ENCODE results near the gene TFAP2C.
"Not testable (repeated sequence)": the region's sequence is repeated elsewhere in the genome, so short reads cannot be mapped to it uniquely, and the experiment has no call there.

The TFAP2C gene

GRCh38 chr20:56617489-56617888 lies 11.6 kb upstream of the TFAP2C start:
- DNase-seq: no peak

GRCh38 chr20:56621730-56622129 lies 7.4 kb upstream of the TFAP2C start:
- no peak for DNase-seq

DNA sequence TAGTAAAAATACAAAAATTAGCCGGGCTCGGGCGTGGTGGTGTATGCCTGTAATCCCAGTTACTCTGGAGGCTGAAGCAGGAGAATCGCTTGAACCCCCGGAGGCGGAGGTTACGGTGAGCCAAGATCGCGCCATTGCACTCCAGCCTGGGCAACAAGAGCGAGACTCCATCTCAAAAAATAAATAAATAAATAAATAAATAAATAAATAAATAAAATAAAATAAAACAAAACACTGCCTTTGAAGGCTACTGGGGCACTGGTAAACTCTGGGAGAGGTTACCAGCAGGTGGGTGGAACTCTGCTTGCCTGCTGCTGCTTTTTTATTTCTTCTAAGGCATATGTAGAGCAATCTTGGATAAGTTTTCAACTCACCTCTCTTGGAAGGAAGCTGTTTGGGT lies 5.2 kb upstream of the TFAP2C start:
- DNase-seq: not testable (repeated sequence)

GRCh38 chr20:56624786-56625681 lies 4.1 kb upstream of the TFAP2C start:
- peak; percentile 22 for DNase-seq

DNA sequence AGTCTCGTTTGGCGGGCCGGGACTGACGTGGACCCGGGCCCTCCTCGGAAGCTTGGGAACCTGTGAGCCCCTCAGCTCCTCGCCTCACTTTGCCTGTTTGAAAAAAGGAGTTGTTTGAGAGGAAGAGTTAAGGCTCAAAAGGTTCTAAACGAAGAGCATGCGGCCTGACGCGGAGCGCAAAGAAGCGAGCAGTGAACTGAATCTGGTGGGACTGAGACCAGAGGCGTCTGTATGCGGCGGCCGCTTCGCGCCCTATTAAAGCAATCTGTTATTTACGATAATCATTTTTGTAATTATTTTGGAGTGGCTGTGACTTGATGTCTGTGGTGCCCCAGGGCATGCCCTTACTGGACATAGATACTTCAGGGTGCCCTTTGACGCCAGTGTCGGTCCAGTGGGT lies 3.3 kb upstream of the TFAP2C start:
- DNase-seq: no peak

DNA sequence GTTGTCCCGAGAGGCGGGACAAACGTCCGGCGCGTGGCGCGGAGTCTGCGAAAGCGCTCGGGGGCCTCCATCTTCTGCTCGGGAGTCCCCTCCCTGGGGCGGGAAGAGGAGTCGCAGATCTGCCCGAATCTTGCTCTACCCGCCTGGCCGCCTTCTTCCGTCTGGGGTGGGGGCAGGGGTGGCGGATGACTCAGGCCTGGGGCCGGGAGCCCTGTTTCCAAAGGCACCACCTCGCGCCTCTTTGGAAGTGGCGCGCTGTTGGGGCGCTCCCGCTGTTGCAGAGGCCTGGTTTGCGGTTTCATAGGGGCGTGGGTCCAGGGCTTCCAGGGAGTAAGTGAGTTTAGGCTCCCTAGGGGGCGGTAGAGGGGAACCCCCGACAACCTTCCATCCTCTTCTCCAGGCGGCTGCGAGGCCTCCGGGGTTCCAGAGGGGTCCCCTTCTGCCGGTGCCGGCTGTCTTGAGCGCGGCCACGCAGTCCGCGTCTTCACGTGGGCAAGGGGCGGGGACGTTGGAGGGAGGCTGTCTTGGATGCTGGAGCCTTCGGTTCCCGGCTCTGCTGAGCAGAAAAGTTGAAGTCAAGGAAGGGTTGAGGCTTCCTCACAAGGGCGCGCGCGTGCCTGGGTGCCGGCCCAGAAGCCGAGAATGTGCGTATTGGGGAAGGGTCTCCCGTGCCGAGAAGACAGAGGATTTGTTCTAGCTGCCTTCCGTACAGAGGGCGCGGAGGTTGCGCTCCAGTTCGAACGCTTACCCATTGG lies 2.6 kb upstream of the TFAP2C start:
- DNase-seq: no peak

GRCh38 chr20:56627122-56628014 lies 1.7 kb upstream of the TFAP2C start:
- no peak for DNase-seq

DNA sequence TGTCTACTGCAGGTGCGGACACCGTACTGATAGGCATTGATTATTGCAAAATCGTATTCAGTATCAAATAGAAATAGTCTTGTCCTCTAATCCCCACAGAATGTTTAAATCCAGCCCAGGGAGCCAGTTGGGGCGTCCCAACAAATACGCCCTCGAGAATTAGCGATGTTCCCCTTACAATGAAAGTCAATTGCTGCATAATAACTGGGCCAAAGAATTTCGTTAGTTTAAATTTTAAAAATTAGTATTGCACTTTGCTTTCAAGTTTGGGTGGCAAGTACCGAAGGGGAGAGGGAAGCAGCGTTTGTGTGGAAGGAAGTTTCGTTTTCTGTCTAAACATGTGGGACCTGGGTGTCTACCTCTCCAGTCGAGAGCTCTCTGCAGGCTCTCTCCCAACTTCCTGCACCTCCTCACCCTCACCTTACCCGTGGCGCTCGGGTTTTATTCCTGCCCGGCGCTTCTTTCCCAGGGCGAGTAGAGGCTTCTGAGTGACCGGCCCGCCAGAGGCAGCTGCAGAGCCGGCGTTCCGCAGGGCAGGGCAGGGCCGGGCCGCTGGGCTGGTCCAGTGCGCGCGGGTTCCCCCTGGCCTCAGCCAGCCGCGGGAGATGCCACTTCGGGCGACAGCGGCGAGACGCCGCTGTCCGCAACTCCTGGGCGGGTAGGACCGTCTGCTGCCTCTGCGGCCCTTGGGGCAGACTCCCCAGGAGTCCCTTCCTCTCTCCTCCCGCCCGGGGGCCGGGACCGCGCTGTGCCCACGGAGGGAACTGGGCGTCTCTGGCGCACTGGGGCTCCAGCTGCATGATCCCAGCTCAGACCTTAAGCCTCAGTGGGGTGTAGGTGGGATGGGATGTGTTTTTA lies 862 bp upstream of the TFAP2C start:
- DNase-seq: peak; percentile 22

DNA sequence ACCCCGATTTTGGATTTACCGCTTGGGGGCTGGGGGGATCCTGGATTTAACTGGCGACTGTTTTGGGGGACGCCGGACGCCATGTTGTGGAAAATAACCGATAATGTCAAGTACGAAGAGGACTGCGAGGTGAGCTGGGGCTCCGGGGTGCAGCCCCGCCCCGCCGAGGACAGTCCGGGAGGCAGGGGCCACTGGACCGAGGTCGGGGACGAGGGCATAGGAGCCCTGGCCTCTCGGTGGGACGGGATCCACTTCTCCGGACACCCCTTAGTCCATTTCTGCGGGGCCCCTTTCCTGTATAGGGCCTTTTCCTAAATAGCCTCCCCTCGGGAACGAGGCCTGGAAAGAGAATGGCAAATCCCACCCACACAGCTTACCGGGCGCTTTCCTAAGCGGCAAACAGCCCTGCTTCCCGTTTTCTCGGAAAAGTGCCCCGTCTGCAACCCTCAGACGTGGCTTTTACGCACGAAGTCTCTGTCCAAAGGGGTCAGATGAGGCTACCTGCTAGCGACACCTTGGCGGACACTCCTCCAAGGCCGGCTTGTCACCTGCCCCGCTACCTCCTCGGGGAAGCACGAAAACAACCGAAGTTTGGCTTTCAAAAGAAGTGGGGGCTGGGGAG lies 469 bp downstream of the TFAP2C start:
- DNase-seq: peak; percentile 56

DNA sequence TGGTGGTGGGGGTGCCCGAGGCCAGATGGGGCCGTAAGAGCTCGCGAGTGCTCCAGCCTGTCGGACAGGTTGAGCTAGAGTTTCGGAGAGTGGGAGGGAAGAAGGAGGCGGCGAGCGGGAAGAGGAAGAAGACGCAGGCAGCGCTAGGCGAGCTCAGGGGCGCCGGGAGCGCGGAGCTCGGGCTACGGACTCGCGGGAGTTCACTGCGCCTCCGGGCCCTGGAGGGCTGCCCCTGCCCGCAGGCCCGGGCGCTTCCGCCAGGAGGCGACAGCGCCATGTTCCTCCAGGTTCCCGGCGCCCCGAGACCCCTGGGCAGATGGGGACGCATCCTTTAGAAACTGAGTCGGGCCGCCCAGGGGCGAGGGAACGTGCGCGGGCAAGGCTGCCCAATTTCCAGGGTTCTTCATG lies 984 bp downstream of the TFAP2C start:
- peak; percentile 79 for DNase-seq

GRCh38 chr20:56630506-56631317 lies 1.6 kb downstream of the TFAP2C start:
- peak; percentile 77 for DNase-seq

DNA sequence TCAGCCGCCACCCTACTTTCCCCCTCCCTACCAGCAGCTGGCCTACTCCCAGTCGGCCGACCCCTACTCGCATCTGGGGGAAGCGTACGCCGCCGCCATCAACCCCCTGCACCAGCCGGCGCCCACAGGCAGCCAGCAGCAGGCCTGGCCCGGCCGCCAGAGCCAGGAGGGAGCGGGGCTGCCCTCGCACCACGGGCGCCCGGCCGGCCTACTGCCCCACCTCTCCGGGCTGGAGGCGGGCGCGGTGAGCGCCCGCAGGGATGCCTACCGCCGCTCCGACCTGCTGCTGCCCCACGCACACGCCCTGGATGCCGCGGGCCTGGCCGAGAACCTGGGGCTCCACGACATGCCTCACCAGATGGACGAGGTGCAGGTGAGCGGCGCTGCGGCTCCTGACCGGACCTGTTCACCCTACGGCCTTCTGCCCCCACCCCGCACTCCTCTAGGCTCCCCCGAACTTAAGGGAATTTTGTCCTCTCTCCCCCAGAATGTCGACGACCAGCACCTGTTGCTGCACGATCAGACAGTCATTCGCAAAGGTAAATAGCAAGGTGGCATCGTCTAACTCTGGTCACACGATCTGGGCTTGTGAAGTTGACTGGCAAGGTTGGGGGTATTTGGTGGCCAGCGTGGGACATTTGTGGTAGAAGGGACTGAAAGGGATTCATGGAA lies 2.3 kb downstream of the TFAP2C start:
- DNase-seq: peak; percentile 30

- no peak for DNase-seq
These were observed 2.9 kb downstream of the TFAP2C start for GRCh38 chr20:56631990-56632327.

GRCh38 chr20:56634307-56634706 lies 5.2 kb downstream of the TFAP2C start:
- no peak for DNase-seq

- DNase-seq: no peak
These were observed 5.8 kb downstream of the TFAP2C start for GRCh38 chr20:56634735-56635385.

DNA sequence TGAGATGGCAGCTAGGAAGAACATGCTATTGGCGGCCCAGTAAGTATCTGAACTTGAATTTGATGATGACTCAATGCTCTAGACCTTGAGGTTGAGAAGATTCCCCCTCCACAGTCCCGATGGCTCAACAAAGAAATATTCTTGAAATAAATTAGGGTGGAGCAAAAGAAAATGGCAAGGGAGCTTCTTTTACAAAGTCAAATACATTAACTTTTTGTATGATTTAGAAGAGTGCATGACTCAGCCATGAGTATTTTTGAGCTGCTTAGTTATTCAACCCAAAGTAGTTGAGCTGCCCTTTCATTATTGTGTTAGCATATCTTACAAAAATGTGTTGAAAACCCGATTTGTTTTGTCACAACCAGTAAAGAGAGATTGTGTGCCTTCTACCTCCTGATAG lies 7.6 kb downstream of the TFAP2C start:
- DNase-seq: no peak

GRCh38 chr20:56637576-56637975 lies 8.5 kb downstream of the TFAP2C start:
- DNase-seq: no peak

- no peak for DNase-seq
These were observed 17.5 kb downstream of the TFAP2C start for GRCh38 chr20:56646599-56646998.

- no peak for DNase-seq
These were observed 24.1 kb downstream of the TFAP2C start for GRCh38 chr20:56653211-56653610.

- no peak for DNase-seq
These were observed 27.5 kb downstream of the TFAP2C start for GRCh38 chr20:56656632-56657031.
